SJSA1 (cell line): ENCODE measurements around the gene HGF. TPM values are rescaled to one million over a fixed set of nuclear protein-coding genes. Genes with fewer than 3 reads are reported as not detected.
A peak's percentile ranks its signal among the peaks of the same experiment; 100 is the strongest.

Experiments
- DNase-seq, 2 experiments: peaks; one replicate each; pipeline ENCODE4 v3.0.0-alpha.2; 2015 to 2020; ENCODE audit warnings: low spot score in 2 of 2, low read depth in 1 of 2
- H3K27ac ChIP-seq: fragments of 250-450 bp; sonication (Bioruptor Pico); 2 replicates; pipeline ENCODE4 v1.5.1; 2020; ENCODE audit warnings: mild to moderate bottlenecking, moderate library complexity
- H3K27me3 ChIP-seq: fragments of 250-450 bp; sonication (Bioruptor Pico); replicated peaks from 2 replicates; pipeline ENCODE4 v1.5.1; 2020; ENCODE audit warnings: mild to moderate bottlenecking, moderate library complexity
- H3K36me3 ChIP-seq: fragments of 250-450 bp; sonication (Bioruptor Pico); 2 replicates; pipeline ENCODE4 v1.5.1; 2020; ENCODE audit warnings: mild to moderate bottlenecking
- H3K4me1 ChIP-seq: fragments of 250-450 bp; sonication (Bioruptor Pico); replicated peaks from 2 replicates; pipeline ENCODE4 v1.6.1; 2021; ENCODE audit warnings: mild to moderate bottlenecking
- H3K4me3 ChIP-seq: fragments of 250-450 bp; sonication (Bioruptor Pico); 2 replicates; pipeline ENCODE4 v1.5.1; 2020; ENCODE audit warnings: mild to moderate bottlenecking
- H3K9me3 ChIP-seq: fragments of 250-450 bp; sonication (Bioruptor Pico); replicated peaks from 2 replicates; pipeline ENCODE4 v1.5.1; 2020; ENCODE audit warnings: mild to moderate bottlenecking
- total RNA-seq: library from RNA; depleted of rRNA; stranded (reverse); fragments of >200 nt; shearing (Covaris generic); gene quantifications from 2 replicates; pipeline ENCODE4 v1.2.3, GENCODE V29; 2014

HGF gene
- total RNA-seq, 1 experiment from 2014 or later, result 0.08 TPM

- DNase-seq, result no peak
- no peaks in the 10 kb centered on the region for H3K36me3 ChIP-seq
Measured at GRCh38 chr7:81674431-81674830, 95.4 kb downstream of the HGF start.

GRCh38 chr7:81672872-81673271, 97.0 kb downstream of the HGF start:
- Histone ChIP-seq H3K9me3 (no peaks in the 10 kb centered on the region), H3K27ac (no peak overlapping the region), H3K36me3 (no peaks in the 10 kb centered on the region), H3K4me3 (no peak overlapping the region), H3K27me3 (no peaks in the 10 kb centered on the region), H3K4me1 (peaks cover 5% of the 10 kb centered on the region)
- DNase-seq, result peak in 1 of 2 experiments; percentile 67

More at GRCh38 chr7:81674431-81674830, 95.4 kb downstream of the HGF start:
- Histone ChIP-seq H3K4me1 (peaks cover 5% of the 10 kb centered on the region), H3K9me3 (no peaks in the 10 kb centered on the region), H3K4me3 (no peak overlapping the region), H3K27ac (no peak overlapping the region), H3K27me3 (no peaks in the 10 kb centered on the region)

- no peaks in the 10 kb centered on the region for H3K9me3 ChIP-seq
- no peak overlapping the region for H3K4me3 ChIP-seq
- peaks cover 5% of the 10 kb centered on the region for H3K4me1 ChIP-seq
- no peak for DNase-seq
- H3K36me3 ChIP-seq, result no peaks in the 10 kb centered on the region
- no peaks in the 10 kb centered on the region for H3K27me3 ChIP-seq
- H3K27ac ChIP-seq, result no peak overlapping the region
Measured at GRCh38 chr7:81669476-81670105, 100.3 kb downstream of the HGF start.

GRCh38 chr7:81666209-81666608, 103.6 kb downstream of the HGF start:
- no peaks in the 10 kb centered on the region for H3K9me3 ChIP-seq
- H3K4me1 ChIP-seq, result no peaks in the 10 kb centered on the region
- H3K4me3 ChIP-seq, result no peak overlapping the region
- H3K27ac ChIP-seq, result no peak overlapping the region
- H3K36me3 ChIP-seq, result no peaks in the 10 kb centered on the region
- H3K27me3 ChIP-seq, result no peaks in the 10 kb centered on the region
- DNase-seq, result no peak

GRCh38 chr7:81665236-81665635, 104.6 kb downstream of the HGF start:
- DNase-seq, result no peak
- H3K9me3 ChIP-seq, result no peaks in the 10 kb centered on the region
- H3K27ac ChIP-seq, result no peak overlapping the region
- no peak overlapping the region for H3K4me3 ChIP-seq
- H3K4me1 ChIP-seq, result no peaks in the 10 kb centered on the region
- no peaks in the 10 kb centered on the region for H3K27me3 ChIP-seq
- no peaks in the 10 kb centered on the region for H3K36me3 ChIP-seq

- DNase-seq, result no peak
- no peaks in the 10 kb centered on the region for H3K36me3 ChIP-seq
- no peak overlapping the region for H3K4me3 ChIP-seq
- H3K27me3 ChIP-seq, result no peaks in the 10 kb centered on the region
- no peaks in the 10 kb centered on the region for H3K4me1 ChIP-seq
- no peak overlapping the region for H3K27ac ChIP-seq
- no peaks in the 10 kb centered on the region for H3K9me3 ChIP-seq
Measured at GRCh38 chr7:81664304-81664703, 105.5 kb downstream of the HGF start.

GRCh38 chr7:81662531-81662930, 107.3 kb downstream of the HGF start:
- H3K9me3 ChIP-seq, result no peaks in the 10 kb centered on the region
- H3K27me3 ChIP-seq, result no peaks in the 10 kb centered on the region
- no peak for DNase-seq
- no peaks in the 10 kb centered on the region for H3K36me3 ChIP-seq
- no peak overlapping the region for H3K27ac ChIP-seq
- H3K4me1 ChIP-seq, result no peaks in the 10 kb centered on the region
- H3K4me3 ChIP-seq, result no peak overlapping the region

- Histone ChIP-seq H3K36me3 (no peaks in the 10 kb centered on the region), H3K4me1 (no peaks in the 10 kb centered on the region), H3K27ac (no peak overlapping the region), H3K9me3 (no peaks in the 10 kb centered on the region), H3K4me3 (no peak overlapping the region), H3K27me3 (no peaks in the 10 kb centered on the region)
- no peak for DNase-seq
Measured at GRCh38 chr7:81659697-81660395, 110.0 kb downstream of the HGF start.

GRCh38 chr7:81657551-81657950, 112.3 kb downstream of the HGF start:
- Histone ChIP-seq H3K9me3 (peaks cover 2% of the 10 kb centered on the region; the same call in 1 of the 2 replicates), H3K27ac (no peak overlapping the region), H3K4me1 (no peaks in the 10 kb centered on the region), H3K4me3 (no peak overlapping the region), H3K27me3 (no peaks in the 10 kb centered on the region), H3K36me3 (no peaks in the 10 kb centered on the region)
- DNase-seq, result no peak

- DNase-seq, result no peak
- H3K36me3 ChIP-seq, result no peaks in the 10 kb centered on the region
Measured at GRCh38 chr7:81655271-81655670, 114.6 kb downstream of the HGF start.

GRCh38 chr7:81652225-81652624, 117.6 kb downstream of the HGF start:
- peaks cover 2% of the 10 kb centered on the region for H3K9me3 ChIP-seq
- no peak overlapping the region for H3K27ac ChIP-seq
- H3K27me3 ChIP-seq, result no peaks in the 10 kb centered on the region
- no peak overlapping the region for H3K4me3 ChIP-seq
- no peaks in the 10 kb centered on the region for H3K36me3 ChIP-seq
- DNase-seq, result no peak
- no peaks in the 10 kb centered on the region for H3K4me1 ChIP-seq

More at GRCh38 chr7:81655271-81655670, 114.6 kb downstream of the HGF start:
- no peak overlapping the region for H3K4me3 ChIP-seq
- H3K9me3 ChIP-seq, result peaks cover 2% of the 10 kb centered on the region
- H3K27ac ChIP-seq, result no peak overlapping the region
- no peaks in the 10 kb centered on the region for H3K27me3 ChIP-seq
- no peaks in the 10 kb centered on the region for H3K4me1 ChIP-seq
